ENCODE measurements around the gene SLC39A11.

DNA sequence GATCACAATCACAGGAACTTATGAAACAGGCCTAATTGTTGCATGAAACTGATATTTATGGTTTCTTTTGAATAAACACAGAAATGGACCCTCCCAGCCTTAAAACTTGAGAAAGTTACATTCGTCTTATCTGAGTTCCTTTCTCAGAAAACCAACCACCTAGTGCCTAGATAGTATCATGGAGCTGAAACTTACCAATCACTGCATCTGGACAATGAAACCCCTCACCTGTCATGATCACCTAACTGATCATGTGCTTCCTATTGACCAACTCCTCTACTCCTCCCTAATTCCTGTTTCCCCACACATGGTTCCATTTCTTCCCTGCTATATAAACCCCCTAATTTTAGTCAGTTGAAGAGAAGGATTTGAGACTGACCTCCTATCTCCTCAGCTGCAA, 216.1 kb downstream of the SLC39A11 start:
- TF ChIP-seq, protein P1, sequence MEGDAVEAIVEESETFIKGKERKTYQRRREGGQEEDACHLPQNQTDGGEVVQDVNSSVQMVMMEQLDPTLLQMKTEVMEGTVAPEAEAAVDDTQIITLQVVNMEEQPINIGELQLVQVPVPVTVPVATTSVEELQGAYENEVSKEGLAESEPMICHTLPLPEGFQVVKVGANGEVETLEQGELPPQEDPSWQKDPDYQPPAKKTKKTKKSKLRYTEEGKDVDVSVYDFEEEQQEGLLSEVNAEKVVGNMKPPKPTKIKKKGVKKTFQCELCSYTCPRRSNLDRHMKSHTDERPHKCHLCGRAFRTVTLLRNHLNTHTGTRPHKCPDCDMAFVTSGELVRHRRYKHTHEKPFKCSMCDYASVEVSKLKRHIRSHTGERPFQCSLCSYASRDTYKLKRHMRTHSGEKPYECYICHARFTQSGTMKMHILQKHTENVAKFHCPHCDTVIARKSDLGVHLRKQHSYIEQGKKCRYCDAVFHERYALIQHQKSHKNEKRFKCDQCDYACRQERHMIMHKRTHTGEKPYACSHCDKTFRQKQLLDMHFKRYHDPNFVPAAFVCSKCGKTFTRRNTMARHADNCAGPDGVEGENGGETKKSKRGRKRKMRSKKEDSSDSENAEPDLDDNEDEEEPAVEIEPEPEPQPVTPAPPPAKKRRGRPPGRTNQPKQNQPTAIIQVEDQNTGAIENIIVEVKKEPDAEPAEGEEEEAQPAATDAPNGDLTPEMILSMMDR (IDR thresholded peaks at IDR 0.05; ENCODE audit: low read length): no peak
- TF ChIP-seq EZH2phosphoT487 (IDR thresholded peaks at IDR 0.05; ENCODE audit: low read length): no peak
- TF ChIP-seq EZH2 (optimal IDR thresholded peaks at IDR 0.05; ENCODE audit: low read depth, low read length): no peak

Data from MM.1S (cell line).